Spleen (tissue), 7 donors: Measurements from ENCODE around the gene TMEM135.

Source experiments
- POLR2A ChIP-seq, 3 donors: fragments of 450-650 bp; IDR thresholded peaks; one replicate each; pipeline ENCODE4 v1.5.1; 2017; ENCODE audit warnings: antibody characterized with exemption in 3 of 3, mild to moderate bottlenecking in 1 of 3
- POLR2AphosphoS5 ChIP-seq, 3 donors: sonication (generic); formaldehyde crosslinking; IDR thresholded peaks; one replicate each; pipeline ENCODE4 v1.5.1; 2017; ENCODE audit warnings: antibody characterized with exemption in 3 of 3
- TF ChIP-seq, protein P1 (sequence below), 11 experiments: fragments of 200-600 bp in 7 of 11; fragments of 450-650 bp in 4 of 11; sonication (generic) in 4 of 11; IDR thresholded peaks in 8 of 11; conservative IDR thresholded peaks in 3 of 11; 1 replicate in 7 of 11; 2 replicates in 4 of 11; pipeline versions ENCODE4 v1.4.0 to v1.8.0; 2016 to 2021; ENCODE audit warnings: antibody characterized with exemption in 11 of 11, inconsistent platforms in 4 of 11, mild to moderate bottlenecking in 1 of 11
- donor health status: DM: no; HTN: no; CAD: no; lungs with moderate emphysema.
- donor health status: DM: no; HTN: no; CAD: no.
- donor health status: DM: no; HTN: no; CAD: no.

DNA sequence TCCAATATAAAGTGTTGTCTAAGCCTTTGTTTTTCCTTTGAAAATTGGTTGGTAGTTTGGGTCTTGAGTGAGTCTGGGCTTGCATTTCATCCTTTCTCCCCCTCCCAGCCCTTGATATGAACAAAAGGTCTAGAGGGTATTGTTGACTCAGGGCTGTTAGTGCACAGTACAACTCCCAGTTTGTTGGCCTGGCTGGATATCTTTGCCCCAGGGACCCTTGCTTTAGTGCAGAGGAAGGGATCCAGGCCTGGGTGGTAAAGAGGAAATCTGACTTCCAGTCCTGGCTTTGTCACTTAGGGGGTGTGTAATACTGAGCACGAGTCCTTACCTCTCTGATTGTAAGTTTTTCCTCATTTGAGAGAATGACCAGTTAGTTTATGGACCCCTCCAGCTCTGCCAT is 330.4 kb downstream of the TMEM135 start:
- TF ChIP-seq, protein P1, sequence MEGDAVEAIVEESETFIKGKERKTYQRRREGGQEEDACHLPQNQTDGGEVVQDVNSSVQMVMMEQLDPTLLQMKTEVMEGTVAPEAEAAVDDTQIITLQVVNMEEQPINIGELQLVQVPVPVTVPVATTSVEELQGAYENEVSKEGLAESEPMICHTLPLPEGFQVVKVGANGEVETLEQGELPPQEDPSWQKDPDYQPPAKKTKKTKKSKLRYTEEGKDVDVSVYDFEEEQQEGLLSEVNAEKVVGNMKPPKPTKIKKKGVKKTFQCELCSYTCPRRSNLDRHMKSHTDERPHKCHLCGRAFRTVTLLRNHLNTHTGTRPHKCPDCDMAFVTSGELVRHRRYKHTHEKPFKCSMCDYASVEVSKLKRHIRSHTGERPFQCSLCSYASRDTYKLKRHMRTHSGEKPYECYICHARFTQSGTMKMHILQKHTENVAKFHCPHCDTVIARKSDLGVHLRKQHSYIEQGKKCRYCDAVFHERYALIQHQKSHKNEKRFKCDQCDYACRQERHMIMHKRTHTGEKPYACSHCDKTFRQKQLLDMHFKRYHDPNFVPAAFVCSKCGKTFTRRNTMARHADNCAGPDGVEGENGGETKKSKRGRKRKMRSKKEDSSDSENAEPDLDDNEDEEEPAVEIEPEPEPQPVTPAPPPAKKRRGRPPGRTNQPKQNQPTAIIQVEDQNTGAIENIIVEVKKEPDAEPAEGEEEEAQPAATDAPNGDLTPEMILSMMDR (IDR thresholded peaks at IDR 0.05 in 8 of 11, conservative IDR thresholded peaks at IDR 0.05 in 3 of 11) = no peak
- TF ChIP-seq POLR2A (IDR thresholded peaks at IDR 0.05) (no peak), POLR2AphosphoS5 (IDR thresholded peaks at IDR 0.05) (no peak)
